Effector memory CD8-positive, alpha-beta T cell (primary cell): ENCODE measurements around the gene TMEM181.
A peak's percentile ranks its signal among the peaks of the same experiment; 100 is the strongest.
"Not testable (repeated sequence)": the region's sequence is repeated elsewhere in the genome, so short reads cannot be mapped to it uniquely, and the experiment has no call there.

Experiments
- ATAC-seq: fragments of 150-1000 bp; cut with Tn5 transposase; replicated peaks from 2 replicates; pipeline ENCODE4 v1.10.0; 2021; ENCODE audit warnings: mild to moderate bottlenecking, moderate library complexity
- DNase-seq, 3 experiments: peaks; one replicate each; pipeline ENCODE4 v3.0.0; 2021
- H3K27ac Mint-ChIP-seq, 2 donors: one replicate each; pipeline ENCODE4 v1.8.0; 2022; ENCODE audit warnings: mild to moderate bottlenecking in 2 of 2, mixed read lengths in 2 of 2, moderate library complexity in 2 of 2
- H3K27me3 Mint-ChIP-seq, 2 donors: one replicate each; pipeline ENCODE4 v1.8.0; 2022; ENCODE audit warnings: mixed read lengths in 2 of 2
- H3K36me3 Mint-ChIP-seq: one replicate; pipeline ENCODE4 v1.8.0; 2022; ENCODE audit warnings: mild to moderate bottlenecking, moderate library complexity, mixed read lengths; ENCODE audit not compliant: insufficient read depth
- H3K4me1 Mint-ChIP-seq, 2 donors: one replicate each; pipeline ENCODE4 v1.8.0; 2022; ENCODE audit warnings: low read depth in 2 of 2, mixed read lengths in 2 of 2
- H3K4me3 Mint-ChIP-seq, 2 donors: one replicate each; pipeline ENCODE4 v1.8.0; 2022; ENCODE audit warnings: mild to moderate bottlenecking in 2 of 2, mixed read lengths in 2 of 2, moderate library complexity in 2 of 2
- H3K9me3 Mint-ChIP-seq, 2 donors: one replicate each; pipeline ENCODE4 v1.8.0; 2022; ENCODE audit warnings: mixed read lengths in 2 of 2

The TMEM181 gene

DNA sequence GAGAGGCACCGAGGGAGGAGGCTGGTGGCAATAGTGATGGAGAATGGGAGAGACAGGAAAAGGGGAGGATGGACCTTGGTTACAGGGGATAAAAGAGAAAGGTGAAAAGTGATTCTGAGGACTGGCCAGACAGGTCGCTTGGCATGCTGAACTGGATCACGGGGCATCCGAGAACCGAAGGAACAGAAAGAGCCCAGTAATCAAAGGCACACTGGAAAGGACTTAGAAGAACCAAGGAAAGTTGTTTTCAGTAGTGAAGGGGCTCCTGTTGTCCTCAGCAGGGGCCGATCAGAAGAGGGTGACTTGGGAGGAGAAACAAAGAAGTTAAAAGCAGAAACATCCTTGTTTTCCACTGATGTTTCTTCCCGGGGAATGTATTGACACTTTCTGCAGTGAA is 108.8 kb downstream of the TMEM181 start:
- DNase-seq (no peak), ATAC-seq (no peak)
- no peak overlapping the region for H3K4me3 Mint-ChIP-seq
- no peaks in the 10 kb centered on the region for H3K27me3 Mint-ChIP-seq
- no peaks in the 10 kb centered on the region for H3K9me3 Mint-ChIP-seq
- peaks cover 7 to 11% of the 10 kb centered on the region in 2 donors for H3K4me1 Mint-ChIP-seq
- H3K36me3 Mint-ChIP-seq, result peaks cover 80% of the 10 kb centered on the region
- H3K27ac Mint-ChIP-seq, result peak overlapping the region in 1 of 2 donors; percentile 9

DNA sequence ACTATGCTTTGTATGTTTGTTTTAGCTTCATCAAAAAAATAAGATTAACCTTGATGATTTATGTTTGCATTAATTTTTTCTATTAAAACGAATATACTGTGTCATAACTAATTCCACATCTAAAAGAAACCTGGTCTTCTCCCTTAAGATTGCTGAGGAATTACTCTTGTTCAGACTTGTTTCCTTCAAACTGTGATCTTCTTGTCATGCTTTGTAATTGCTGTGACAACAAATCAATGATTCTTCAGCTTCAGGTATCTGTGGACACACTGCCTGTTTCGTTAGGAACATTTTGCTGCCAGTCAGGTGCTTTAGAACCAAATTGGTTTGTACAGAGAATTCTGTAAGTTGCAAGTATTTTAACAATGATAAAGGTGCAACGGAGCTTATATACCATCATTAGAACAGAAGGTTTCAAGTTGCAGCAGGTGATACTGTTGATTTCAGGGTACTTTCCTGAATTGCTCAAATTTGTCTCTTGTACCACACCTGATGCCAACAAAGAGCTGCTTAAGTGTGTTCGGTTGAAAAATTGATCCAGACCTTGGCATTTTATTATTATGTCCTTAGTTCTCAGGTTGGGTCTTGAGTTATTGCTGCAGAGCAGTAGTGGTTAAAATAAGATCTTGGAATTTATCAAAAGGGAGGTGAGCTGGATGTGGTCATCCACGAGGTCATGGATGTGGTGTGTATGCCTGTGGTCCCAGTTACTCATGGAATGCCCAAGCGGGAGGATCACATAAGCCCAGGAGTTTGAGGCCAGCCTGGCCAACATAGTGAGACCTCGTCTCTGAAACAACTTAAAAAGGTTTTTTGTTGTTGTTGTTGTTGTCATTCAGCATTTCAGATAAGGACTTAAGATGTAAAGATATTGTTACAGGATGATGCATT is 109.5 kb downstream of the TMEM181 start:
- Mint-ChIP-seq H3K4me3 (no peak overlapping the region), H3K27me3 (no peaks in the 10 kb centered on the region), H3K4me1 (peaks cover 10 to 17% of the 10 kb centered on the region in 2 donors), H3K36me3 (peaks cover 80% of the 10 kb centered on the region), H3K27ac (no peak overlapping the region), H3K9me3 (no peaks in the 10 kb centered on the region)
- no peak for DNase-seq
- no peak for ATAC-seq

DNA sequence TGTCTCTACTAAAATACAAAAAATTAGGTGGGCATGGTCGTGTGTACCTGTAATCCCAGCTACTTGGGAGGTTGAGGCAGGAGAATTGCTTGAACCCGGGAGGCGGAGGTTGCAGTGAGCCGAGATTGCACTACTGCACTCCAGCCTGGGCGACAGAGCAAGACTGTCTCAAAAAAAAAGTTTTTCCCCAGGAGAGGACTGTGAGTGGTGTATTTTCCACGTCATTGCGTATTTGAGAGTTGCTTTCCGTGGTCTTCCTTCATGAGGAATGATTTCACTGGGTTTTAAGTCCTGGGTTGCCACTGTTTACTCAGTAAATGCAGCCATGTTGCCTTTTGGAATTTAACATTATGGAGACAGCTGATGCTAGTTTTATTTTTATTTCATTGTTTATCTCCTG is 112.2 kb downstream of the TMEM181 start:
- Mint-ChIP-seq H3K36me3 (peaks cover 69% of the 10 kb centered on the region), H3K4me1 (peaks cover 10 to 22% of the 10 kb centered on the region in 2 donors)
- not testable (repeated sequence) for H3K27ac Mint-ChIP-seq, H3K4me3 Mint-ChIP-seq, H3K9me3 Mint-ChIP-seq, DNase-seq, H3K27me3 Mint-ChIP-seq, ATAC-seq

DNA sequence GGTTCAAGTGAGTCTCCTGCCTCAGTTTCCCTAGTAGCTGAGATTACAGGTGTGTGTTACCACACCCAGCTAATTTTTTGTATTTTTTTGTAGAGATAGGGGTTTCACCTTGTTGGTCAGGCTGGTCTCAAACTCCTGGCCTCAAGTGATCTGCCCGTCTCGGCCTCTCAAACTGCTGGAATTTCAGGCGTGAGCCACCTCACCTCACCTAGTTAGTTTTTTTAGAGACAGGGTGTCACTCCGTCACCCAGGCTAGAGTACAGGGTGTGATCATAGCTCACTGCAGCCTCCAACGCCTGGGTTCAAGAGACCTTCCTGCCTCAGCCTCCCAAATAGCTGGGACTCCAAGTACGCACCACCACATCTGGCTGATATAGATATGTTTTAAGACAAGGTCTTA is 112.8 kb downstream of the TMEM181 start:
- ATAC-seq, result no peak

DNA sequence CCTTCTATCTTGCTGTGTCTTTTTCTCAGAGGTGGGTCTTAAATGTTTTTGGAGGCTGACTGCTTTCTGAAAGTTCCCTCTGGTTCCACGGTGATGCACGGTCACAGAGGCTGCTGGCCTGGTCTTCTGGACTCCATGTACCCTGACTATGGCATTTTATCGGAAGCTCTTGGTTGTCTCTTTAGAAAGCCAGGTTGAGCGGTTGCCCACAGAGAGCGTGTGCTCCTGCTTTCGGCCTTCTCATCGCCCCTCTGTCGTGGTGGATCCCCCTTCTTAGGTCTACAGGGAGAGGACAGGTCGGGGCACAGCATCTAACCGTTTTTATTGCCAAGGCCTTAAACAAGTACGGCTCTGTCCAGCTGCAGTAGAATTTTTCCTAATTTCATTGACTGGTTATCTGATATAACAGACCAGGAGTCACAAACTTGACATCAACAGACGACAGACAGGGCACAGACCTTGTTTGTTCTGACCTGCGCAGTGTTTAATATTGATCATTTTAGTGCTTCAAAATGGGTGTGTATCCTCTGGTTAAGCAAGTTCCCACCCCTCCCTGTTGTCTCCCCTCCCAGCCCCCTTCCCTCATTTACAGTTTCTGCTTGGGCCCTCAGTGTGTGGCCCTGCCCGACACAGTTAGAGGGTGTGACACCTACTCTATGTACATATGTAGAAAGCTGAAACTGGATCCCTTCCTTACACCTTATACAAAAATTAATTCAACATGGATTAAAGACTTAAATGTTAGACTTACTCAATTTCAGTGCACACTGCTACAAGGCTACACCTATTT is 114.6 kb downstream of the TMEM181 start:
- DNase-seq, result no peak
- no peak for ATAC-seq
- H3K27me3 Mint-ChIP-seq, result no peaks in the 10 kb centered on the region
- no peak overlapping the region for H3K4me3 Mint-ChIP-seq
- peaks cover 10 to 25% of the 10 kb centered on the region in 2 donors for H3K4me1 Mint-ChIP-seq
- H3K36me3 Mint-ChIP-seq, result peaks cover 63% of the 10 kb centered on the region
- H3K27ac Mint-ChIP-seq, result peak overlapping the region in 1 of 2 donors; percentile 53
- no peaks in the 10 kb centered on the region for H3K9me3 Mint-ChIP-seq

More for the DNA sequence above, 112.8 kb downstream of the TMEM181 start:
- DNase-seq, result no peak
- H3K4me3 Mint-ChIP-seq, result no peak overlapping the region
- H3K36me3 Mint-ChIP-seq, result peaks cover 69% of the 10 kb centered on the region
- H3K27ac Mint-ChIP-seq, result no peak overlapping the region
- no peaks in the 10 kb centered on the region for H3K9me3 Mint-ChIP-seq
- no peaks in the 10 kb centered on the region for H3K27me3 Mint-ChIP-seq
- peaks cover 10 to 22% of the 10 kb centered on the region in 2 donors for H3K4me1 Mint-ChIP-seq

DNA sequence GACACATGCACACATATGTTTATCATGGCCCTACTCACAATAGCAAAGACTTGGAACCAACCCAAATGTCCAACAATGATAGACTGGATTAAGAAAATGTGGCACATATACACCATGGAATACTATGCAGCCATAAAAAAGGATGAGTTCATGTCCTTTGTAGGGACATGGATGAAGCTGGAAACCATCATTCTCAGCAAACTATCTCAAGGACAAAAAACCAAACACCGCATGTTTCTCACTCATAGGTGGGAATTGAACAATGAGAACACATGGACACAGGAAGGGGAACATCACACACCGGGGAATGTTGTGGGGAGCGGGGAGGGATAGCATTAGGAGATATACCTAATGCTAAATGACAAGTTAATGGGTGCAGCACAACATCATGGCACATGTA is 117.2 kb downstream of the TMEM181 start:
- not testable (repeated sequence) for H3K9me3 Mint-ChIP-seq, H3K27ac Mint-ChIP-seq
- peaks cover 63% of the 10 kb centered on the region for H3K36me3 Mint-ChIP-seq

DNA sequence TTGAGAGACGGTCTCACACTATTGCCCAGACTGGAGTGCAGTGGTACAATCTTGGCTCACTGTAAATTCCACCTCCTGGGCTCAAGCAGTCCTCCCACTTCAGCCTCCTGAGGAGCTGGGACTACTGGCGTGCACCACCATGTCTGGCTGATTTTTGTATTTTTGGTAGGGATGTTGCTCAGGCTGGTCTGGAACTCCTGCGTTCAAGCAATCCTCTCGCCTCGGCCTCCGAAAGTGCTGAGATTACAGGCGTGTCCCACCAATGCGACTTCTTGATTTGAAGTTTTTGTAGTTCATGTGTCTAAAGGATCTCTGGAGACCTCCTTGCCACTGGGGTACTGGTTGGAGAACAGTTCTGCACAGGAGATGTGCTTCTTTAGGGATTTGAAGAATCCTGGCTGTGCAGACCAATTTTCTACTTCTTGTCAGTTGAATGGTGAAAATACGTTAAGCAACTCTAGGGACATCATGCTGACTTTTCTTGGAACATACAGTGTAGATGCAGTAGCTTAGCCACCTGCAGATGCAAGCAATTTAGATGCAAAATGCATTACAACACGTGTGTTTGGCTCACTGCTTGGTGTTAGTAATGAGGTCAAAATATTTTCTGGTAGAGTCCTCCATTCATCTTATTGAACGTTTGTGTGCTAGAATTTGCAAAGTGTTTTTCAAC is 118.2 kb downstream of the TMEM181 start:
- peaks cover 13 to 30% of the 10 kb centered on the region in 2 donors for H3K4me1 Mint-ChIP-seq
- no peak for DNase-seq
- H3K4me3 Mint-ChIP-seq, result no peak overlapping the region
- no peaks in the 10 kb centered on the region for H3K9me3 Mint-ChIP-seq
- H3K36me3 Mint-ChIP-seq, result peaks cover 67% of the 10 kb centered on the region
- ATAC-seq, result no peak
- H3K27ac Mint-ChIP-seq, result peak overlapping the region in 1 of 2 donors; percentile 65
- H3K27me3 Mint-ChIP-seq, result no peaks in the 10 kb centered on the region

More for the DNA sequence above, 117.2 kb downstream of the TMEM181 start:
- H3K4me3 Mint-ChIP-seq, H3K27me3 Mint-ChIP-seq, ATAC-seq, DNase-seq: not testable (repeated sequence)
- peaks cover 13 to 30% of the 10 kb centered on the region in 2 donors for H3K4me1 Mint-ChIP-seq

DNA sequence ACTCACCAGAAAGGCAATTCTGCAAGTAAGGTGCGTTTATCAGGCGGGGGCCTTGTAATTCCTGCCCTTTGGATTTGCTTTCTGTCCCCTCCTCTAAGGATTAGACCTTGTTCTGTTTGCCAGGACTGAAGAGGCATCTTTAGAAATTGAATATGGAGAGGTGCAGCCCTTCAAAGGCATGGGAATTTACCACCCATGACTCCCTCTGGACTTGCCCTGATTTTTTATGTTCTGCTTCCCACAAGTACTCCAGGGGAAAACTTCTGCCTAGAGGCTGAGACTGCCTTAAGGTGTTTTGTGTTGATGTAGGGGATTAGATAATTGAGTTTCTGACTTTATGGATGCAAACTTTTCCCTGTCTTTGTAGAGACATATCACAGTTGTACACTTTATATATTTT is 120.1 kb downstream of the TMEM181 start:
- peaks cover 20 to 33% of the 10 kb centered on the region in 2 donors for H3K4me1 Mint-ChIP-seq
- H3K36me3 Mint-ChIP-seq, result peaks cover 65% of the 10 kb centered on the region
- no peak overlapping the region for H3K4me3 Mint-ChIP-seq

DNA sequence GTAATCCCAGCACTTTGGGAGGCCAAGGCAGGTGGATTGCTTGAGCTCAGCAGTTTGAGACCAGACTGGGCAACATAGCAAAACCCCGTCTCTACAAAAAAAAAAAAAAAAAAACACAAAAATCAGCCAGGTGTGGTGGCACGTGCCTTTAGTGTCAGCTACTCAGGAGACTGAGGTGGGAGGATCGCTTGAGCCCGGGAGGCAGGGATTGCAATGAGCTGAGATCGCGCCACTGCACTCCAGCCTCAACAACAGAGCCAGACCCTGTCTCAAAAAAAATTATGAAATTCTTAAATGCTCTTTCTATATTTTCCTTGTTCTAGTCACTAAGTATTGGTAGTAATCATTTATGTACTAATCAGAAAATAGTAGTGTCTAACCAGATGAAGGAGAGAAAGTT is 120.6 kb downstream of the TMEM181 start:
- no peaks in the 10 kb centered on the region for H3K9me3 Mint-ChIP-seq
- ATAC-seq (no peak), DNase-seq (no peak)
- no peaks in the 10 kb centered on the region for H3K27me3 Mint-ChIP-seq
- H3K27ac Mint-ChIP-seq, result peak overlapping the region; percentile 71 to 74
- H3K4me1 Mint-ChIP-seq, result peaks cover 20 to 30% of the 10 kb centered on the region in 2 donors
- H3K4me3 Mint-ChIP-seq, result no peak overlapping the region
- H3K36me3 Mint-ChIP-seq, result peaks cover 66% of the 10 kb centered on the region

More for the DNA sequence above, 120.1 kb downstream of the TMEM181 start:
- Mint-ChIP-seq H3K27ac (peak overlapping the region; percentile 71 to 74), H3K27me3 (no peaks in the 10 kb centered on the region), H3K9me3 (no peaks in the 10 kb centered on the region)
- no peak for ATAC-seq
- DNase-seq, result no peak

DNA sequence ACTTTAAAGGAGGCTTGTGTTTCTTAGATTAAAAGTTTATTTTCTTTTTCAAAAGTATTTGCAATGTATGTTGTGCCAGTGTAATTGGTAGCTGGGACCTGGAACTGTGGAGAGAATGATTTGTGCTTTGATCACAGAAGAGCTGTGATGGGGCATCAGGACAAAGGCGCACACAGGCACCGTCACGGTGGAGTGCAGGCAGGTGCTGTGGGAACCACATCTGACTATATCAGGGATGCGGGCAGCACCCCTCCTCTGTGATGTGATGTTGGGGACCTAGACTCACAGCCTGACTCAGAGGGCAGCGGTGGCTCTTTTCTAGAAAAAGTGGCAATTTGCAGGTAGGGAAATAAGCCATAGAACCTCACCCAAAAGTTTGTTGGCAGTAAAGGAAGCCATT is 124.4 kb downstream of the TMEM181 start:
- Mint-ChIP-seq H3K9me3 (no peaks in the 10 kb centered on the region), H3K27me3 (no peaks in the 10 kb centered on the region), H3K27ac (peak overlapping the region; percentile 97), H3K4me3 (no peak overlapping the region), H3K4me1 (peaks cover 37 to 51% of the 10 kb centered on the region in 2 donors), H3K36me3 (peaks cover 71% of the 10 kb centered on the region)
- DNase-seq (no peak), ATAC-seq (no peak)

DNA sequence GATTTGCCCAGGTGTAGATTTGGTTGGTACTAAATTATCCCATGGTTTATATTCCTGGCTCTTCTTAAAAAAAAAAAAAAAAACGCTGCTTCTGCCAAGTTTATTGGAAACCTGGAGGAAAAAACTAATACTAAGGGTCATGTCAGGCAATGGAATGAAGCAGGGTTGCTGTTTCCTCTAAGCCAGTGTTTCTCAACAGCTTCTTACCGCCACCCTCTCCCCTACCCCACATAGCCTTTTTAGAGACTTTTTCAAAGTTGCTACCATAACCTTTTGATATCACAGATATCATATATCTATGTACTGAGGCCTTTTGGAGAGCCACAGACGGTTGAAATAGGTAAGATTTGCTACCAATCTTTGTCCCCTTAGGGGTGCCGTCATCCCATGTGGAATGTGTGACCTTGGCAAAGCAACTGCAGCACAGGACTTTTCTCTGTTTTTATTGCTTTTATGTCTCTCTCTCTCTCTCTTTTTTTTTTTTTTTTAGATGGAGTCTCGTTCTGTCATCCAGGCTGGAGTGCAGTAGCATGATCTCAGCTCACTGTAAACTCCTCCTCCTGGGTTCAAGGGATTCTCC is 124.9 kb downstream of the TMEM181 start:
- ATAC-seq, result no peak
- no peak overlapping the region for H3K4me3 Mint-ChIP-seq
- H3K27ac Mint-ChIP-seq, result peak overlapping the region; percentile 97
- no peaks in the 10 kb centered on the region for H3K9me3 Mint-ChIP-seq
- no peaks in the 10 kb centered on the region for H3K27me3 Mint-ChIP-seq
- peaks cover 34 to 48% of the 10 kb centered on the region in 2 donors for H3K4me1 Mint-ChIP-seq
- DNase-seq, result no peak
- H3K36me3 Mint-ChIP-seq, result peaks cover 76% of the 10 kb centered on the region
